Measurements from ENCODE around the gene SBK1. TPM values are rescaled to one million over a fixed set of nuclear protein-coding genes. Genes with fewer than 3 reads are reported as not detected.

The SBK1 gene
- polyA plus RNA-seq, 2 of the 4 experiments (the other 2 are of a cell fraction): 0.13 to 0.43 TPM

GRCh38 chr16:28313587-28313986, 21.3 kb downstream of the SBK1 start:
- no peak for DNase-seq (ENCODE audit: low read depth in 1 of 2, low spot score in 1 of 2)
- TF ChIP-seq EHF (CRISPR knock-in tag; IDR thresholded peaks at IDR 0.05) (no peak), MAZ (IDR thresholded peaks at IDR 0.05; ENCODE audit: borderline replicate concordance, low read depth, low read length) (no peak), MAFK (IDR thresholded peaks at IDR 0.05; ENCODE audit: partially characterized antibody) (no peak), PHF8 (IDR thresholded peaks at IDR 0.05; ENCODE audit: borderline replicate concordance, low read depth) (no peak), MYC (IDR thresholded peaks at IDR 0.05; ENCODE audit: borderline replicate concordance, low read length) (no peak), TFCP2L1 (CRISPR knock-in tag; IDR thresholded peaks at IDR 0.05) (no peak), ZFP36 (IDR thresholded peaks at IDR 0.05; ENCODE audit: borderline replicate concordance, partially characterized antibody) (no peak), ZC3H11A (IDR thresholded peaks at IDR 0.05) (no peak), ZNF302 (CRISPR knock-in tag; IDR thresholded peaks at IDR 0.05) (no peak)
- TF ChIP-seq, protein P1, sequence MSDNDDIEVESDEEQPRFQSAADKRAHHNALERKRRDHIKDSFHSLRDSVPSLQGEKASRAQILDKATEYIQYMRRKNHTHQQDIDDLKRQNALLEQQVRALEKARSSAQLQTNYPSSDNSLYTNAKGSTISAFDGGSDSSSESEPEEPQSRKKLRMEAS (IDR thresholded peaks at IDR 0.05): no peak
- no peak for ATAC-seq
- POLR2A ChIA-PET: interaction anchor here (0.6 kb wide), 1 partner anchor 254 kb away, joined by 5 read pairs; no protein-coding TSS in a partner anchor
- 50% methylated on average over 10 of the region's 11 CpGs for whole genome bisulfite sequencing (ENCODE audit: missing lambda C conversion rate)
- H3K27ac ChIP-seq: no peak overlapping the region
- FAIRE-seq: no peak
- H3K4me3 ChIP-seq: no peak overlapping the region
- H3K9me3 ChIP-seq: no peaks in the 10 kb centered on the region
- H3K4me1 ChIP-seq: no peaks in the 10 kb centered on the region
- no peak overlapping the region for H3K4me2 ChIP-seq
- CTCF ChIA-PET: interaction anchor here (1.0 to 42.1 kb wide), 4 partner anchors 7 to 303 kb away, joined by 3 to 864 read pairs (median 436); partner anchors contain the start of gene SBK1

- Histone ChIP-seq H3K4me3 (no peak overlapping the region), H3K9me3 (no peaks in the 10 kb centered on the region), H3K4me2 (no peak overlapping the region), H3K4me1 (no peaks in the 10 kb centered on the region), H3K27ac (no peak overlapping the region)
- ChIA-PET CTCF (interaction anchor here (1.0 to 32.1 kb wide), 6 partner anchors 11 to 334 kb away, joined by 3 to 864 read pairs (median 4); partner anchors contain the start of gene SBK1), POLR2A (no interaction called here)
- FAIRE-seq: no peak
- no peak for ATAC-seq
- peak in 1 of 2 experiments; percentile 64; a peak in 2 of 4 replicates for TF ChIP-seq CEBPB (IDR thresholded peaks at IDR 0.05)
- no peak for TF ChIP-seq BHLHE40 (IDR thresholded peaks at IDR 0.05; ENCODE audit: low read depth, low read length)
- no peak for DNase-seq (ENCODE audit: low read depth in 1 of 2, low spot score in 1 of 2)
- WGBS (ENCODE audit: missing lambda C conversion rate): 79% methylated on average over 6 of the region's 6 CpGs
Measured at GRCh38 chr16:28316054-28316453, 23.7 kb downstream of the SBK1 start.

- Histone ChIP-seq H3K27ac (no peak overlapping the region), H3K9me3 (no peaks in the 10 kb centered on the region), H3K4me3 (no peak overlapping the region), H3K4me1 (no peaks in the 10 kb centered on the region), H3K4me2 (no peak overlapping the region)
- FAIRE-seq (no peak), ATAC-seq (peak; percentile 48 to 80; a peak in 5 of 6 replicates), DNase-seq (ENCODE audit: low read depth in 1 of 2, low spot score in 1 of 2) (peak; percentile 57 to 62)
- ChIA-PET POLR2A (no interaction called here), CTCF (interaction anchor here (0.5 to 32.1 kb wide), 18 partner anchors 10 to 335 kb away, joined by 3 to 864 read pairs (median 3); partner anchors contain the start of gene SBK1)
- WGBS (ENCODE audit: missing lambda C conversion rate): 27% methylated on average over 9 of the region's 22 CpGs
- TF ChIP-seq MYC (IDR thresholded peaks at IDR 0.05; ENCODE audit: borderline replicate concordance, low read length): no peak
- no peak for TF ChIP-seq POLR2A (IDR thresholded peaks at IDR 0.05; ENCODE audit: low read length)
- no peak for TF ChIP-seq HOXA7 (CRISPR knock-in tag; IDR thresholded peaks at IDR 0.05)
- no peak for TF ChIP-seq REST (IDR thresholded peaks at IDR 0.05)
- peak; percentile 72 to 74 for TF ChIP-seq RAD21 (conservative IDR thresholded peaks at IDR 0.05 in 1 of 2, IDR thresholded peaks at IDR 0.05 in 1 of 2)
- TF ChIP-seq CHD2 (IDR thresholded peaks at IDR 0.05; ENCODE audit: low read length, partially characterized antibody): no peak
- no peak for TF ChIP-seq HES2 (IDR thresholded peaks at IDR 0.05)
- no peak for TF ChIP-seq GATA3 (IDR thresholded peaks at IDR 0.05; ENCODE audit: borderline replicate concordance)
- no peak for TF ChIP-seq CBX8 (IDR thresholded peaks at IDR 0.05)
- TF ChIP-seq EHMT2 (IDR thresholded peaks at IDR 0.05; ENCODE audit: low read depth): no peak
- no peak for TF ChIP-seq FOSB (CRISPR knock-in tag; IDR thresholded peaks at IDR 0.05)
- TF ChIP-seq, protein P2, sequence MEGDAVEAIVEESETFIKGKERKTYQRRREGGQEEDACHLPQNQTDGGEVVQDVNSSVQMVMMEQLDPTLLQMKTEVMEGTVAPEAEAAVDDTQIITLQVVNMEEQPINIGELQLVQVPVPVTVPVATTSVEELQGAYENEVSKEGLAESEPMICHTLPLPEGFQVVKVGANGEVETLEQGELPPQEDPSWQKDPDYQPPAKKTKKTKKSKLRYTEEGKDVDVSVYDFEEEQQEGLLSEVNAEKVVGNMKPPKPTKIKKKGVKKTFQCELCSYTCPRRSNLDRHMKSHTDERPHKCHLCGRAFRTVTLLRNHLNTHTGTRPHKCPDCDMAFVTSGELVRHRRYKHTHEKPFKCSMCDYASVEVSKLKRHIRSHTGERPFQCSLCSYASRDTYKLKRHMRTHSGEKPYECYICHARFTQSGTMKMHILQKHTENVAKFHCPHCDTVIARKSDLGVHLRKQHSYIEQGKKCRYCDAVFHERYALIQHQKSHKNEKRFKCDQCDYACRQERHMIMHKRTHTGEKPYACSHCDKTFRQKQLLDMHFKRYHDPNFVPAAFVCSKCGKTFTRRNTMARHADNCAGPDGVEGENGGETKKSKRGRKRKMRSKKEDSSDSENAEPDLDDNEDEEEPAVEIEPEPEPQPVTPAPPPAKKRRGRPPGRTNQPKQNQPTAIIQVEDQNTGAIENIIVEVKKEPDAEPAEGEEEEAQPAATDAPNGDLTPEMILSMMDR (IDR thresholded peaks at IDR 0.05): peak; percentile 80
- no peak for TF ChIP-seq FOSL2 (IDR thresholded peaks at IDR 0.05)
- TF ChIP-seq FOSL2 (CRISPR knock-in tag; IDR thresholded peaks at IDR 0.05): no peak
- TF ChIP-seq, protein P1 (IDR thresholded peaks at IDR 0.05): no peak
- no peak for TF ChIP-seq RNF2 (IDR thresholded peaks at IDR 0.05; ENCODE audit: borderline replicate concordance, low read depth)
- TF ChIP-seq CHD4 (IDR thresholded peaks at IDR 0.05; ENCODE audit: borderline replicate concordance): no peak
- TF ChIP-seq CEBPB (IDR thresholded peaks at IDR 0.05): no peak
- TF ChIP-seq SMC3 (IDR thresholded peaks at IDR 0.05): peak; percentile 83
Measured at GRCh38 chr16:28317040-28317880, 24.9 kb downstream of the SBK1 start.
